Loucy (cell line): Measurements from ENCODE around the gene ABCC11.

Experiments
- H2AFZ ChIP-seq: fragments of 200-600 bp; sonication (generic); 2 replicates; pipeline ENCODE4 v1.6.0; 2016; ENCODE audit warnings: antibody characterized with exemption, mild to moderate bottlenecking, low read length, moderate library complexity
- H3F3A ChIP-seq: fragments of 200-600 bp; 2 replicates; pipeline ENCODE4 v1.6.0; 2016; ENCODE audit warnings: antibody characterized with exemption, low read depth, mild to moderate bottlenecking
- H3K27me3 ChIP-seq: fragments of 200-600 bp; sonication (generic); 2 replicates; pipeline ENCODE4 v1.6.1; 2014; ENCODE audit warnings: low read length, mild to moderate bottlenecking; ENCODE audit not compliant: insufficient read depth, poor library complexity, severe bottlenecking
- H3K36me3 ChIP-seq: fragments of 200-600 bp; sonication (generic); 2 replicates; pipeline ENCODE4 v1.6.1; 2016; ENCODE audit warnings: low read length; ENCODE audit not compliant: insufficient read depth
- H3K4me1 ChIP-seq: fragments of 200-600 bp; sonication (generic); 2 replicates; pipeline ENCODE4 v1.5.1; 2014; ENCODE audit warnings: low read length, mild to moderate bottlenecking; ENCODE audit not compliant: insufficient read depth, poor library complexity, severe bottlenecking
- H3K4me2 ChIP-seq: fragments of 200-600 bp; sonication (generic); 2 replicates; pipeline ENCODE4 v1.6.0; 2014; ENCODE audit warnings: antibody characterized with exemption, low read length, low read depth, mild to moderate bottlenecking; ENCODE audit not compliant: poor library complexity, severe bottlenecking
- H3K4me3 ChIP-seq: fragments of 200-600 bp; sonication (generic); 2 replicates; pipeline ENCODE4 v1.5.1; 2014; ENCODE audit warnings: low read length, mild to moderate bottlenecking, mixed read lengths; ENCODE audit not compliant: poor library complexity, severe bottlenecking
- H3K79me2 ChIP-seq: fragments of 200-600 bp; sonication (generic); 2 replicates; pipeline ENCODE4 v1.6.1; 2014; ENCODE audit warnings: low read length; ENCODE audit not compliant: insufficient read depth
- H3K9ac ChIP-seq: fragments of 200-600 bp; sonication (generic); 2 replicates; pipeline ENCODE4 v1.6.0; 2014; ENCODE audit warnings: mild to moderate bottlenecking, low read depth, low read length, moderate library complexity; ENCODE audit not compliant: poor library complexity, severe bottlenecking
- H3K9me2 ChIP-seq: fragments of 200-600 bp; sonication (generic); replicated peaks from 2 replicates; pipeline ENCODE4 v1.6.1; 2016; ENCODE audit warnings: low read depth, low read length, mixed read lengths
- H3K9me3 ChIP-seq: fragments of 200-600 bp; sonication (generic); 2 replicates; pipeline ENCODE4 v1.6.1; 2014; ENCODE audit warnings: mild to moderate bottlenecking, antibody characterized with exemption, low read length, low read depth; ENCODE audit not compliant: insufficient read depth
- H4K20me1 ChIP-seq: fragments of 200-600 bp; sonication (generic); 2 replicates; pipeline ENCODE4 v1.6.0; 2014; ENCODE audit warnings: antibody characterized with exemption, low read length, mild to moderate bottlenecking; ENCODE audit not compliant: insufficient read depth, poor library complexity, severe bottlenecking
- EZH2phosphoT487 ChIP-seq: fragments of 200-600 bp; IDR thresholded peaks from 2 replicates; pipeline ENCODE4 v1.6.1; 2018; ENCODE audit warnings: antibody characterized with exemption, mild to moderate bottlenecking, moderate library complexity, borderline replicate concordance
- TF ChIP-seq, protein P1 (sequence below): fragments of 200-600 bp; sonication (generic); conservative IDR thresholded peaks from 2 replicates; pipeline ENCODE4 v1.5.1; 2014; ENCODE audit warnings: mild to moderate bottlenecking, antibody characterized with exemption, low read length

The ABCC11 gene

DNA sequence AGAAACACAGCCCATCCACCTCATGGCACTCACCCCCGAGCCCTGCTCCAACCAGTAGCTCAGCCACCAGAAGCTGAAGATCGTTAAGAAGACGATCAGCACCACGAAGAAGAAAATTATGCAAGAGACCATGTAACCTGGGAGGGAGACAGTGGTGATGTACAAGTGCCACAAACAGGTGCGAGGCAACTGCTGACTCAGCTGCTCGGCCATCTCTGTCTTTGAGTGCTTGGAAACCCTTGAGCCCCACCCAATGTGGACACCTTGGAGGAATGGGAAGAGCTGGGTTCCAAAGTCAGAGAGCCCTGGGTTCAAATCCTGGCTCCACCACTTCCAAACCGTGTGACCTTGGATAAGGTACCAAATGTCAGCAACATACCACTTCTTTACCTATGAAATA lies 53.5 kb downstream of the ABCC11 start:
- no peaks in the 10 kb centered on the region for H3K79me2 ChIP-seq

DNA sequence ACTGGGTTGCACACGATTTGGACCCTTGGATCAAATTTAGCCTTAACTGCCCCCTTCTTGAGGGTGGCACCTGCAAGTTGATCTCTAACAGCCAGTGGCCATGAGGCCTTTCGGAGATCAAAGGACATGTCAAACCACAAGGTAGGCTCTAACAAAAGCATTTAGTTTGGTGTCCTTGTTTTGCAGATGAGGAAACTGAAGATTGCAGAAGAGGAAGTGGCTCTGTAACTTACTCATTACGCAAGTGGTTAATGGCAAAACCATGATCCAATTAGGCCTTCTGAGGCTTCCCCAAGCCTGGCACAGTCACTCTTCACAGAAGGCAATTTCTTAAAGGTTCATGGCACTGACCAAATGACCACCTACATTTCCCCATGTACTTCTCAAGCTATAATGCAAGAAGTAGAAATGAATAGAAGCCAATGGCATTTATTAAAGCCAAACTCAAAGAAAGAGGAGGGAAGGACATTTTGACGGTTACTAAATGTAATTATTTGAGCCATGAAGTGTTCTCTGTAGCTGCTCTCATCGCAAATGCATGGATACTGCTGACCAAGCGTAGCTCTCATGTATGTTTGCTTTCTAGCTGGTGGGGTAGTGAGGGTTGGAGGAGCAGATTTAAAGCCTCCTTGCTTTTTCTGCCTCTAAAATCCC lies 58.8 kb downstream of the ABCC11 start:
- Histone ChIP-seq H3K9me2 (no peaks in the 10 kb centered on the region), H3K4me3 (no peak overlapping the region), H3K36me3 (no peaks in the 10 kb centered on the region), H3K4me1 (no peaks in the 10 kb centered on the region), H3K27me3 (no peaks in the 10 kb centered on the region), H3F3A (no peaks in the 10 kb centered on the region), H3K4me2 (no peak overlapping the region), H3K79me2 (no peaks in the 10 kb centered on the region), H4K20me1 (no peaks in the 10 kb centered on the region), H2AFZ (no peak overlapping the region), H3K9ac (no peak overlapping the region), H3K9me3 (no peaks in the 10 kb centered on the region)
- TF ChIP-seq EZH2phosphoT487, result no peak
- TF ChIP-seq, protein P1, sequence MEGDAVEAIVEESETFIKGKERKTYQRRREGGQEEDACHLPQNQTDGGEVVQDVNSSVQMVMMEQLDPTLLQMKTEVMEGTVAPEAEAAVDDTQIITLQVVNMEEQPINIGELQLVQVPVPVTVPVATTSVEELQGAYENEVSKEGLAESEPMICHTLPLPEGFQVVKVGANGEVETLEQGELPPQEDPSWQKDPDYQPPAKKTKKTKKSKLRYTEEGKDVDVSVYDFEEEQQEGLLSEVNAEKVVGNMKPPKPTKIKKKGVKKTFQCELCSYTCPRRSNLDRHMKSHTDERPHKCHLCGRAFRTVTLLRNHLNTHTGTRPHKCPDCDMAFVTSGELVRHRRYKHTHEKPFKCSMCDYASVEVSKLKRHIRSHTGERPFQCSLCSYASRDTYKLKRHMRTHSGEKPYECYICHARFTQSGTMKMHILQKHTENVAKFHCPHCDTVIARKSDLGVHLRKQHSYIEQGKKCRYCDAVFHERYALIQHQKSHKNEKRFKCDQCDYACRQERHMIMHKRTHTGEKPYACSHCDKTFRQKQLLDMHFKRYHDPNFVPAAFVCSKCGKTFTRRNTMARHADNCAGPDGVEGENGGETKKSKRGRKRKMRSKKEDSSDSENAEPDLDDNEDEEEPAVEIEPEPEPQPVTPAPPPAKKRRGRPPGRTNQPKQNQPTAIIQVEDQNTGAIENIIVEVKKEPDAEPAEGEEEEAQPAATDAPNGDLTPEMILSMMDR, result no peak

More for the DNA sequence above, 53.5 kb downstream of the ABCC11 start:
- H3K4me3 ChIP-seq, result no peak overlapping the region
- H3K4me2 ChIP-seq, result no peak overlapping the region
- no peak for TF ChIP-seq EZH2phosphoT487
- TF ChIP-seq, protein P1, result no peak
- H3K9me3 ChIP-seq, result no peaks in the 10 kb centered on the region
- no peaks in the 10 kb centered on the region for H3K27me3 ChIP-seq
- no peak overlapping the region for H3K9ac ChIP-seq
- H2AFZ ChIP-seq, result no peak overlapping the region
- H3K9me2 ChIP-seq, result no peaks in the 10 kb centered on the region
- H3K36me3 ChIP-seq, result no peaks in the 10 kb centered on the region
- H3K4me1 ChIP-seq, result no peaks in the 10 kb centered on the region
- no peaks in the 10 kb centered on the region for H4K20me1 ChIP-seq
- no peaks in the 10 kb centered on the region for H3F3A ChIP-seq

DNA sequence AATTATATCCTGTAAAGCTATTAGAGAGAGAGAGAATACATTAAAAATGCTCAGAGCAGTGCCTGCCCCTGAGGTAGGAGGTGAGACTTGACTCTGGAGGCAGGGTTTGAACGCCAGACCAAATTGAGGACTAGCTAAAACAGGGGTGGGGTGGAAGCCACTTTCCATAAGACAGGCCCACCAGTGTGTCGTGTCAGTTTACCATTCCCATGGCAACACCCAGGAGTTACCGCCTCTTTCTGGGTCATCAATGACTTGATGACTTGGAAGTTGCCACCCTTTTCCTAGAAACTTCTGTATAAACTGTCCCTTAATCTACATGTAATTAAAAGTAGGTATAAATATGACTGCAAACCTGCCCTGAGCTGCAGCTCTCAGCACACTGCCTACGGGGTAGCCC lies 59.6 kb downstream of the ABCC11 start:
- no peaks in the 10 kb centered on the region for H3K4me1 ChIP-seq
- H3K36me3 ChIP-seq, result no peaks in the 10 kb centered on the region
- no peaks in the 10 kb centered on the region for H4K20me1 ChIP-seq
- no peak overlapping the region for H3K4me3 ChIP-seq
- H3K9ac ChIP-seq, result no peak overlapping the region
- TF ChIP-seq, protein P1, result no peak
- TF ChIP-seq EZH2phosphoT487, result no peak
- H3F3A ChIP-seq, result no peaks in the 10 kb centered on the region
- no peak overlapping the region for H3K4me2 ChIP-seq
- no peaks in the 10 kb centered on the region for H3K79me2 ChIP-seq
- H3K27me3 ChIP-seq, result no peaks in the 10 kb centered on the region
- no peaks in the 10 kb centered on the region for H3K9me3 ChIP-seq
- no peak overlapping the region for H2AFZ ChIP-seq
- H3K9me2 ChIP-seq, result no peaks in the 10 kb centered on the region
